ENCODE data around the gene SYCE1.
A peak's percentile ranks its signal among the peaks of the same experiment; 100 is the strongest.
"Not testable (repeated sequence)": the region's sequence is repeated elsewhere in the genome, so short reads cannot be mapped to it uniquely, and the experiment has no call there.

Gene SYCE1

DNA sequence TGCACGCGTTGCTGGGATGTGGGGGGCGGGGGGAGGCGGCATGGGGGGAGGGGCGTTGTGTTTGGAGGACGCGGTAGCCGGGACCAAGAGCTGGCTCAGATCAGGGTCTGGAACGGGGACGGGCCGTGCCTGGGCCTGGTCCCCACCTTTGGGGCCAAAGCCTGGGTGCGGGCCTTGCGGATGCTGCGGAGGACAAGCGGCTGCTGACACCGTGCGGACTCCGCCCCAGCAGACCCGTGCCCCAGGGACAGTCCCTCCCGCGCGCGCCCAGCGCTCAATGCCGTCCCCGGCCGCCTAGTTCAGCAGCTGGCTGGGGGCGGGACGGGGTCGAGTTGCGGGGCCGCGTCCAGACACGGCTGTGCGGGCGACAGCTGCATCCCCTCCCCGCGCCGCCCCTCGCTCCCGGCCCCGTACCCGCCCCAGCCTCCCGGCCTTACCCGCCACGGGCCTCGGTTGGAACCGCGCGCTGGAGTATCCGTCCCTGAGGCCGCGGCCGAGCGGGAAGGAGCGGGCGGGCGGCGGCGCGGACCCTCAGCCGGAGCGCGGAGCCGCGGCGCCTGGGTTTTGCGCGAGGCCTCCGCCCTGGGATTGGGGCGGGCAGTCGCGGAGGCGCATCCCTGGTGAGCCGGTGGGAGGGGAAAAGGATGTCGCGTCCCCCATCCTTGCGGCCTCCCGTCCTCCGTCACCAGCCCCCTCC is 3.6 kb upstream of the SYCE1 start:
- H3K4me3 Mint-ChIP-seq, H3K27ac Mint-ChIP-seq, H3K4me1 Mint-ChIP-seq, H3K36me3 Mint-ChIP-seq: not testable (repeated sequence)
- ATAC-seq: peak; percentile 42
- Mint-ChIP-seq H3K9me3 (peaks cover 22% of the 10 kb centered on the region), H3K27me3 (peaks cover 11% of the 10 kb centered on the region)

GRCh38 chr10:133568287-133568614 is 2.9 kb upstream of the SYCE1 start:
- Mint-ChIP-seq H3K4me1 (no peaks in the 10 kb centered on the region), H3K4me3 (no peak overlapping the region), H3K9me3 (peaks cover 18% of the 10 kb centered on the region), H3K27me3 (peaks cover 13% of the 10 kb centered on the region), H3K27ac (no peak overlapping the region), H3K36me3 (peaks cover 6% of the 10 kb centered on the region)
- no peak for ATAC-seq

DNA sequence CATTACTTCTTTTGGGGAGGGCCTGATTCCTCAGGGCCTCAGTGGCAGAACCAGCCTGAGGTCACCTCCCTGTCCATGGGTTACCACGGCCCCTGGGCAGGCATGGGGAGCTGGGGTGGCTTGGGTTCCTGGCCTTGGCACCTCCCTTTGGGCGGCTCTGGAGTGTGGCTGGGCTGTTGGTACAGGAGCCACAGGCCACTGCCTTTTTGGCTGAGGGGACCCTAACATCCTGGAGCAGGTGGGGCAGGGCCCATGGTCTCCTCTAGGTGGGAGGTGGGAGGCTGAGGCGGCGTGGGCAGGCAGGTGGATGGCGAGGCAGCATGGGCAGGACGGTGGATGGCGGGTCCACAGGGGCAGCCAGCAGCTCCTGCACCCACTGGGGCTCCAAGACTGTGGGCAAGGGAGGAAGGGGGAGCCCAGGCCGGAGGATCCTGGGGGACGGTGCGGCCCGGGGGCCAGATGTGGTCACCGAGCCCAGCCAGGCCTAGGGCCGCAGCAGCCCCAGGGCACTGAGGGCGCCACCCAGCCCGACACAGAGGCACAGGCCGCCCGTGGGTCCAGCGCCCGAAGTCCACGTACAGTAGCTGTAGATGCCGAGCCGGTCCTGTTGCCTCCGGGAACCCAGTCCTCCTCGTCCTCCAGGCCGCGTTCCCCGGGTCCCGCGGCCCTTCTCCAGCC is 2.4 kb upstream of the SYCE1 start:
- H3K4me1 Mint-ChIP-seq: no peaks in the 10 kb centered on the region
- H3K9me3 Mint-ChIP-seq: peaks cover 14% of the 10 kb centered on the region
- ATAC-seq: no peak
- H3K27me3 Mint-ChIP-seq: peaks cover 13% of the 10 kb centered on the region
- no peak overlapping the region for H3K4me3 Mint-ChIP-seq
- peaks cover 1% of the 10 kb centered on the region for H3K36me3 Mint-ChIP-seq
- no peak overlapping the region for H3K27ac Mint-ChIP-seq

DNA sequence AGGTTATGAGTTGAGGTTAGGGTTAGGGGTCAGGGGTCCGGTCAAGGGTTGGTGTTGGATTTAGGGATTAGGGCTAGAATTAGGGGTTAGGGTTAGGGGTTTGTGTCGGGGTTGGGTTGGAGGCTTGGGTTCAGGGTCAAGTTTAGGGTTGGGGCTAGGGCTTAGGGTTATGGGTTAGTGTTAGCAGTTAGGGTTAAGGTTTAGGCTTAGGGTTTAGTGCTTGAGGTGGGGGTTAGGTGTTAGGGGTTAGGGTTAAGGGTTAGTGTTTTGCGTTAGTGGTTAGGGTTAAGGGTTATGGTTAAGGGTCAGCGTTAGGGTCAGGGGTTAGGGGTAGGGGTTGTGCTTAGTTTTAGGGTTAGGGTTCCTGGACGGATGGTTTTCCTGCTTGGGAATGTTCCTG is 1.7 kb upstream of the SYCE1 start:
- Mint-ChIP-seq H3K36me3 (no peaks in the 10 kb centered on the region), H3K4me1 (no peaks in the 10 kb centered on the region), H3K9me3 (peaks cover 14% of the 10 kb centered on the region), H3K27ac (no peak overlapping the region), H3K4me3 (no peak overlapping the region), H3K27me3 (peaks cover 13% of the 10 kb centered on the region)
- ATAC-seq: no peak

- no peaks in the 10 kb centered on the region for H3K4me1 Mint-ChIP-seq
- H3K36me3 Mint-ChIP-seq: no peaks in the 10 kb centered on the region
- peaks cover 12% of the 10 kb centered on the region for H3K9me3 Mint-ChIP-seq
- no peak for ATAC-seq
- H3K27me3 Mint-ChIP-seq: peaks cover 15% of the 10 kb centered on the region
- H3K4me3 Mint-ChIP-seq: no peak overlapping the region
- H3K27ac Mint-ChIP-seq: no peak overlapping the region
Measured at GRCh38 chr10:133564816-133565215, 567 bp downstream of the SYCE1 start.

DNA sequence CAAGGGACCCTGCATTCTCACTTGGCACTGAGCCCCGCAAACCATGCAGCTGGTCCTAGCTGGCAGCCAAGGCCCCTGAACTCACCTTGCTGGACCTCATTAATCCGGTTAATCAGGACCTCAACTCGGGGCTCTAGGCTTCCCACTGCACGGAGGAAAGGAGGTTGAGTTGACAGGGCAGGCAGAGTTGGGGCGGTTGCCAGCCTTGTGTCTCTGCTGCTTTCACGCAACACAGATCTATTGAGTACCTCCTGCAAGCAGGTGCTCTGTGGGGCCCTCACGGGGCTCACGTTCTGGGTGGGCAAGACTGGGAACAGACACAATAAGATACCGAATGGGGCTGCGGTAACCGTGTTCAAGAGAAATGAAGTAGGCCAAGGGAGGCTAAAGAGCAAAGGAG is 6.2 kb downstream of the SYCE1 start:
- Mint-ChIP-seq H3K4me3 (no peak overlapping the region), H3K4me1 (no peaks in the 10 kb centered on the region), H3K27ac (no peak overlapping the region)

GRCh38 chr10:133557381-133557780 is 8.0 kb downstream of the SYCE1 start:
- no peak overlapping the region for H3K27ac Mint-ChIP-seq
- no peaks in the 10 kb centered on the region for H3K4me1 Mint-ChIP-seq
- H3K36me3 Mint-ChIP-seq: no peaks in the 10 kb centered on the region
- H3K27me3 Mint-ChIP-seq: peaks cover 43% of the 10 kb centered on the region
- no peak for ATAC-seq
- H3K4me3 Mint-ChIP-seq: no peak overlapping the region
- H3K9me3 Mint-ChIP-seq: no peaks in the 10 kb centered on the region

More for the DNA sequence above, 6.2 kb downstream of the SYCE1 start:
- peaks cover 47% of the 10 kb centered on the region for H3K27me3 Mint-ChIP-seq
- H3K36me3 Mint-ChIP-seq: no peaks in the 10 kb centered on the region
- H3K9me3 Mint-ChIP-seq: no peaks in the 10 kb centered on the region
- no peak for ATAC-seq

DNA sequence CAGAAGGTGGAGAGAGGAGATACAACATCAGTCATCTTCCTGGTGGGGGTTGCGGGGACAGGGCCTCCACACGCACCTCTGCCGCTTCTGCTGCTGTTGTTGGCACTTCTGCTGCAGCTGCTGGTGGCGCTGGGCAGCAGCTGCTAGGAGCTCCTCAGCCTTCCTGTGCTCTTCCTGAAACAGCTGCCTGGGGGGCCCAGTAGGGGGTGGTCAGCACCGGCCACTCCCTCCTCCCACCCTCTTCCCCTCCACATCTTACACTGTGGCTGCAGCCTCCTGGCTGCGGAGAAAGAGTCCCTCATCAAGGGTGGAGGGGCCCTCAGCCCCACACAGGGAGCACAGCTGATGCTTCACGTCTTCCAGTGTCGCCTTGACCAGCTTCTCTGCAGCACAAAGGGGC is 9.9 kb downstream of the SYCE1 start:
- no peaks in the 10 kb centered on the region for H3K4me1 Mint-ChIP-seq
- no peak for ATAC-seq
- no peak overlapping the region for H3K4me3 Mint-ChIP-seq
- no peaks in the 10 kb centered on the region for H3K36me3 Mint-ChIP-seq
- H3K9me3 Mint-ChIP-seq: no peaks in the 10 kb centered on the region
- peaks cover 43% of the 10 kb centered on the region for H3K27me3 Mint-ChIP-seq
- no peak overlapping the region for H3K27ac Mint-ChIP-seq

- Mint-ChIP-seq H3K27ac (no peak overlapping the region), H3K4me3 (no peak overlapping the region), H3K36me3 (no peaks in the 10 kb centered on the region), H3K27me3 (peaks cover 45% of the 10 kb centered on the region), H3K9me3 (no peaks in the 10 kb centered on the region), H3K4me1 (no peaks in the 10 kb centered on the region)
- ATAC-seq: no peak
Measured at GRCh38 chr10:133554600-133554999, 10.8 kb downstream of the SYCE1 start.

GRCh38 chr10:133544506-133544905 is 20.9 kb downstream of the SYCE1 start:
- no peak overlapping the region for H3K4me3 Mint-ChIP-seq

DNA sequence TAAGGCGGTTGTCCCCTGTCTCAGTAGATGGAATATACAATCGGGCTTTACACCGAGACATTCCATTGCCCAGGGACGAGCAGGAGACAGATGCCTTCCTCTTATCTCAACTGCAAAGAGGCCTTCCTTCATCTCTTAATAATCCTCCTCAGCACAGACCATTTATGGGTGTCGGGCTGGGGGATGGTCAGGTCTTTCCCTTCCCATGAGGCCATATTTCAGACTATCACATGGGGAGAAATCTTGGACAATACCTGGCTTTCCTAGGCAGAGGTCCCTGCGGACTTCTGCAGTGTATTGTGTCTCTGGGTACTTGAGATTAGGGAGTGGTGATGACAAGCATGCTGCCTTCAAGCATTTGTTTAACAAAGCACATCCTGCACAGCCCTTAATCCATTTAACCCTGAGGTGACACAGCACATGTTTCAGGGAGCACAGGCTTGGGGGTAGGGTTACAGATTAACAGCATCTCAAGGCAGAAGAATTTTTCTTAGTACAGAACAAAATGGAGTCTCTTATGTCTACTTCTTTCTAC is 23.9 kb downstream of the SYCE1 start:
- not testable (repeated sequence) for H3K9me3 Mint-ChIP-seq, H3K36me3 Mint-ChIP-seq, ATAC-seq, H3K27ac Mint-ChIP-seq, H3K4me3 Mint-ChIP-seq, H3K4me1 Mint-ChIP-seq
- H3K27me3 Mint-ChIP-seq: peaks cover 34% of the 10 kb centered on the region

More at GRCh38 chr10:133544506-133544905, 20.9 kb downstream of the SYCE1 start:
- Mint-ChIP-seq H3K27me3 (peaks cover 64% of the 10 kb centered on the region), H3K9me3 (peaks cover 20% of the 10 kb centered on the region), H3K27ac (no peak overlapping the region), H3K36me3 (peaks cover 12% of the 10 kb centered on the region), H3K4me1 (no peaks in the 10 kb centered on the region)
- ATAC-seq: no peak

- Mint-ChIP-seq H3K27ac (no peak overlapping the region), H3K9me3 (no peaks in the 10 kb centered on the region), H3K4me3 (no peak overlapping the region), H3K36me3 (no peaks in the 10 kb centered on the region), H3K4me1 (no peaks in the 10 kb centered on the region), H3K27me3 (peaks cover 18% of the 10 kb centered on the region)
- ATAC-seq: no peak
Measured at GRCh38 chr10:133537546-133538545, 27.5 kb downstream of the SYCE1 start.

DNA sequence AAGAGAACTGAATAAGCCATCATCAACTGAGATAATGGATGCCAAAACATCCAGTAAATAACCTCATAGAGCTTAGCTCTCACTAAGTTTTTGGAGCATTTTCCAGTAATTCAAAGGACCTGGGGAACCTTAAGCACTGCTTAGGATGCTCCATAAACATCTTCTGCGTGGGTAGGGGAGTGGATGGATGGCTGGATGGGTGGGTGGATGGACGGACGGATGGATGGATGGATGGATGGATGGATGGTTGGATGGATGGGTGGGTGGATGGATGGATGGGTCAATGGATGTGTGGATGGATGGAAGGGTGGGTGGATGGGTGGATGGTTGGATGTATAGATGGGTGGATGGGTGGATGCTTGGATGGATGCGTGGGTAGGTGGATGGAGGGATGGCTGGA is 29.2 kb downstream of the SYCE1 start:
- no peak overlapping the region for H3K27ac Mint-ChIP-seq
- no peaks in the 10 kb centered on the region for H3K9me3 Mint-ChIP-seq
- no peaks in the 10 kb centered on the region for H3K4me1 Mint-ChIP-seq
- H3K4me3 Mint-ChIP-seq: no peak overlapping the region
- no peak for ATAC-seq
- no peaks in the 10 kb centered on the region for H3K36me3 Mint-ChIP-seq
- H3K27me3 Mint-ChIP-seq: peaks cover 30% of the 10 kb centered on the region

DNA sequence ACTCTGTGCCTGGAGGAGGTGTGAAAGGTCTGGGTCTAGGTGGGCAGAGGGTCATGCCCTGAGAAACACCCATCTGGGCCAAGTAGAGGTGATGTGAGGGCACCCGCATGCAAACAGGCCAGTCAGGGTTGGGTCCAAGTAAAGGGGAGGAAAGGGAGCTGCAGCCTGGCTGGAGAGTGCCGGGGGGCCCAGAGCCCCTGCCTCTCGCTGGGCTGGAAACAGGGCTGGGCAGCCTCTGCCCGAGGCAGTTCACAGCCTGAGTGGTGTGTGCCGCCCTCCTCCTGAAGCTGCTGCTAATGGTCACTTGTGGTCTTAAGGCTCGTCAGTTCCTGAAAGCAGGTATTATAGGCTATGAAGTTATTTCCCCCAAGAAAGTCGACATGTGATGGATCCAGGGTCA is 31.0 kb downstream of the SYCE1 start:
- Mint-ChIP-seq H3K9me3 (no peaks in the 10 kb centered on the region), H3K27me3 (peaks cover 48% of the 10 kb centered on the region), H3K4me3 (no peak overlapping the region), H3K4me1 (peaks cover 15% of the 10 kb centered on the region), H3K36me3 (no peaks in the 10 kb centered on the region), H3K27ac (no peak overlapping the region)
- no peak for ATAC-seq

DNA sequence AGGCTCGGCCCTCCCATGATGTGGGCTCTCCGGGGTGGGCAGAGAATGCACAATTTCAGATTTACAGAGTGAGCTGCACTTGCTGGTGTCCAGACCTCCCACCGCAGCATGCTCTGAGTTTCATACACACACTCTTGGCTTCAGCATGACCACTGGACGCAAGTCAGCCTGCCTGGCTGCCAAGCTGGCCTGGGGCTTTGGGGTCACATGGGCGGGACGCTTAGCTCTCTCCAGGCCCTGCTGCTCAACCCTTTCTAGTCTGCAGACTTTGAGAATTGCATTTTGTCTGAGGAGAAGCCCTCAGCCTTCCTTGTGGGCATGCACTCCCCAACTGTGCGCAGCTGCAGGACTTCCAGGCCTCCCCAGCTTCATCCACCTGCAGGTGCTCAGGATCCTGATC is 32.5 kb downstream of the SYCE1 start:
- ATAC-seq: no peak
- H3K27me3 Mint-ChIP-seq: peaks cover 63% of the 10 kb centered on the region

More for the DNA sequence above, 32.5 kb downstream of the SYCE1 start:
- Mint-ChIP-seq H3K27ac (no peak overlapping the region), H3K9me3 (no peaks in the 10 kb centered on the region), H3K4me3 (no peak overlapping the region), H3K36me3 (no peaks in the 10 kb centered on the region), H3K4me1 (peaks cover 22% of the 10 kb centered on the region)
